CMK (cell line): ENCODE data around the gene STARD10.
"Not testable (repeated sequence)": the region's sequence is repeated elsewhere in the genome, so short reads cannot be mapped to it uniquely, and the experiment has no call there.

Source experiments
- DNase-seq: peaks from one replicate; pipeline ENCODE4 v3.0.0-alpha.2; 2010; ENCODE audit warnings: low read depth

Gene STARD10, protein sequence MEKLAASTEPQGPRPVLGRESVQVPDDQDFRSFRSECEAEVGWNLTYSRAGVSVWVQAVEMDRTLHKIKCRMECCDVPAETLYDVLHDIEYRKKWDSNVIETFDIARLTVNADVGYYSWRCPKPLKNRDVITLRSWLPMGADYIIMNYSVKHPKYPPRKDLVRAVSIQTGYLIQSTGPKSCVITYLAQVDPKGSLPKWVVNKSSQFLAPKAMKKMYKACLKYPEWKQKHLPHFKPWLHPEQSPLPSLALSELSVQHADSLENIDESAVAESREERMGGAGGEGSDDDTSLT

DNA sequence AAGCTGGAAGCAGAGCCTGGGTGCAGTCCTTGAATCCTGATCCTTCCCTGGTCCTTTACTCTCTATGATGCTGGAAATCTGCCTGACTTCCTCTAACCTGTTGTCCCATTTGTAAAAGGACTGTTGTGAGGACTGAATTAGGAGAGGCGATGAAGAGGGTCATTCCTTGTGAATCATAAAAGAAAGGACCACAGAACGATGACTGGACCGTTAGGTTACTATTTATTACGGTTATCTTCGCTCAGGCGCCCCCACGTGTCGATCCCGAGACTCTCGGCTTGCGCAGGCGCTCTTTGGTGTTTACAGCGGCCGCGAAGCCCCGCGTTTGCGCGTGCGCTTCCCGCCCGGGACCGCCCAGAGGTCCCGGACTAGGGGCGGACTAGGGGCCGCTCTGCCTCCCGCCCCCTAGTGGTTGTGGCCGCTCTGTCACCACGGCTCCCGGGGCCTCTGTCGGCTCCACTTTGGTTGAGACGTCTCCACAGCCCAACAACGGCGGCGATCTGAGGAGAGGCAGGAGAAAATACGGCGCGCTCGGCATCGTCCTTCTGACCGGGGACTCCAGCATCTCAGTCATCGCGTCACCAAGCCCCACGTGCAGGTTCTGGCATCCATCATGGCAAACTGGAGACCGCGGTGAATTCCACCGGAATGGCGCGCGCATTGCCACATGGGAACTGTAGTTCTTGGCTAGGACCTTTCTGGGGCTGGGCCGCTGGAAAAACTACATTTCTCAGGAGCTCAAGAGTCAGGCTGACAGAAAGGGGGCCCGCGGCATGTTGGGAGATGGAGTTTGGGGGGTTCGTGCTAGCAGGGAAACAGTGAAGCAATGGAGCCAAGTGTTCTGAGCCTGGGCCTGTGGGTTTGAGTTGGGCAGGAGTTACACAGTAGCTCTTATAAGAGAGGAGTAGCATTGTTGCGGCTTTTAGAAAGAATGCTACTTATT lies at the start of gene STARD10:
Gene STARD10 (minus strand): TSS at position 623 of the 943 bp plus-strand sequence. CDS start 12,866 bp downstream, outside the sequence.
- peak; percentile 93 for DNase-seq

DNA sequence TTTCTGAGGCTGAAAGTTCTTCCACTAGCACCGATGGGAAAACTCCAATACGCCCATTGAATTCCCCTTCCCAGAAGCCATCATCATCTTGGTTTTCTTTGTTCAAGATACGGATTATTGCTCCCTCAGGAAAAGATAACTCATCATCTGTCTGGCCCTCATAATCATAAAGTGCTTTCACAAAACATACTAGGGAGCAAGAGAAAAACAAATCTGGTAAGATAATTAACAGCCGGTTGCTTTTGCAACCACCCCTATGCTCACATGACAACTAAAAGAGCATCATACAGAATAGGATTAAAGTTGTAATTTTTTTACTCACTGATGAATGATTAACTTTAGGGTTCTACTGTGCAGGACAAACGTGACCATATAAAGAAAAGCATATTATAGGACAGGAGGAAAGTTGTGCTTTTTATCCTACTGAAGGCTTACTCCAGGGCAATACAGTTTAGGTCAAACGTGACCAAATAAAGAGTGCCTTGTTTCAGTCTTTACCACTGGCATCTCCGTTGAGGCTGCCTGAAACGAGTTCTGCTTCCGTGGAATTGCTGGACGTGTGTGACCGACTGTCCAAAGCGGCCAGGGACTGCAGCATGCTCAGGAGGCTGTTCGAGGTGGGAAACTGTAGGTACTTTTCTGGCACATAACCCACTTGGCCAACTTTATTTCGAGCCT lies 48.9 kb upstream of the STARD10 start:
- no peak for DNase-seq

DNA sequence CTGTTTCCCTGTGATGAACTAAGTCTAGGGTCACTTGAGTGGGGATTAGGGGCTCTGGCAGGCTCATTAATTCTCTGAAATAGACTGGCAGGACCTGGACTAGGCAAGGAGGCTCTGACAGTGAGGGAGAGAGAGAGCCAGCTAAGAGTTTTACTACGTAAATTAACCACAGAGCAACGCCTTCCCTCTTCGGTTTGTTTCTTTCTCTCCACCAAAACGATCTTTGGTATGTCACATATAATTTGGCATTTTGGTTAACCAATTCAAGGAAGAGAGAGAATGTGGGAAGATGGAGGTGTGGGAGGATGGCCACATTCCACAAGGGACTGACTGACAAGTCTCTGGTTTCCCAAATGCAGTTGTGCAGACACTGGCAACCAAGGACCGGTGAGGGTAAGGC lies 48.3 kb upstream of the STARD10 start:
- DNase-seq: no peak

DNA sequence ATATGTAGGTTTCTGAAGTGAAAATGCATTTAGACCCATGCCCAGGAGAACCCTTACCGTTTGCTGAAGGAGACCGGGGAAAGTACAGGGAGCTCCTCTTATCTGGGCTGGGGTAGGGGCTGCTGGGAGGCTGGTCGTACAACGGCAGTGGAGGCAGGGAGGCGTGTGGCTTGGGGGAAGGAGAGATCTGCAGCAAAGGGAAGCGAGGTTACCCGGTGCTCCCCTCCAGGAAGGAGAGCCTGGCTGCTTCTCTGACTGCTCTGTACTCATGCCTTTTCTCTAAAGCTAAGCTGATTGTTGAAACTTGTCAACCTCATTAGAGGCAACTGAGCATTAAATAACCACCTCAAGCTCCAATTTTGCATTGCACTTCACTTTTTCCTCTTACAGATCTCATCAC lies 47.5 kb upstream of the STARD10 start:
- no peak for DNase-seq

DNA sequence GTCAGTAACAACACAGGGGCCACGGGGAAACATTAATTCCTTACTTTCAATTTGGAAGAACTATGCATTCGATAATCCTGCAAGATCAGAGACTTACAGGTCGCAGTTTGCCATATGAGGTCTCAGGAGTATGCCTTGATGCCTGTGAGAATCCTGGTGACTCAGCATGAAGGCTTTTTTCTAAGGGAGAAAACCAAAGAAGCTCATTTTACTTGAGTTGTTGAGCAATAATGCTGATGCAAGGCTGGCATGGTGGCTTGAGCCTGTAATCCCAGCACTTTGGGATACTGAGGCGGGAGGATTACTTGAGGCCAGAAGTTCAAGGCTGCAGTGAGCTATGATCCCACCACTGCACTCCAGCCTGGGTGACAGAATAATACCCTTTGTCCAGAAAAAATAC lies 46.9 kb upstream of the STARD10 start:
- no peak for DNase-seq

DNA sequence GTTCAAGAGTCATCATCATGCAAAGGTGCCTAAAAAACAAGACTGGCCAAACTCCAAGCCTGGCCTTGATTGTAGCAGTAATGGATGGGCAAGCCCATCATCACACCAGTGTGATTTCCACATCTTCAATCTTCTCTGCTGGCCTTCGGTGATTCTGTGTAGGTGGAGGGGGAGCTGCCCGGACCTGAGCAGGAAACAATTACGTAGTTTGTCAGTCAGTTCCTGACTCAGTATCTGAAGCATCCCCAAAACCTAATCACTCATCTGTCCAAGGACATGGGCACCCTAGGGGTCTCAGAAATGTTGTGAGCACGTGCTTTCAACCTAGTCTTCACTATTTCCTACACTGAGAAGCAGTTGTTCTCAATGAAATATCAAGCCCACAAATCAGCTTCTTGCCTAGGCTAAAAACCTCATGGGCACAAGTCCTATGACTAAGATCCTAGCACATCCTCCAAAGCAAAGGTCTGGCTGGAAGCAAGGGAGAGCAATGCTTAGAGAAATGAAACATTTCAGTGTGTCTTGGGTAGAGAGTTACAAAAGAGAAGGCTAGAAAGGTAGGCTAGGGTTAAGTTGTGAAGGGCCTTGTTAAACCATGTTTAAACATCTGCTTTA lies 45.0 kb upstream of the STARD10 start:
- no peak for DNase-seq

DNA sequence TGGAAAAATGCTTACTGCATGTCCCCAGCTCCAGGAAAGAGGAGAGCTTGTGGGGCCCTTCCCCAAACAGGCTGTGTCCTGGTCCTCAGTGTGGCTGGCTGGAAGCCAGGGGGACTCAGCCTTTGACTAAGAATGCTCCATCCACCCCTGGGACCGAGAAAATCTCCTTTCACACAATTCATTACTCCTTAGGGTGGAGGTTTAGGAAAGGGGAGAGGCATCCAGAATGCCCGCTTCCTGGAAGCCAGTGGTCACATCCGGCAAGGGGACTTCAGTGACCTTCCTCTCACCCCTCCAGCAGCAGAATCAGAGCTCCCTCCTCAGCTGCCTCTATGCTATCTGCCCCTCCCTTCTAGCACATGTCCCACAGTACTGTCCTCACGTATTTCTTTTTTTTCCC lies 42.3 kb upstream of the STARD10 start:
- no peak for DNase-seq

DNA sequence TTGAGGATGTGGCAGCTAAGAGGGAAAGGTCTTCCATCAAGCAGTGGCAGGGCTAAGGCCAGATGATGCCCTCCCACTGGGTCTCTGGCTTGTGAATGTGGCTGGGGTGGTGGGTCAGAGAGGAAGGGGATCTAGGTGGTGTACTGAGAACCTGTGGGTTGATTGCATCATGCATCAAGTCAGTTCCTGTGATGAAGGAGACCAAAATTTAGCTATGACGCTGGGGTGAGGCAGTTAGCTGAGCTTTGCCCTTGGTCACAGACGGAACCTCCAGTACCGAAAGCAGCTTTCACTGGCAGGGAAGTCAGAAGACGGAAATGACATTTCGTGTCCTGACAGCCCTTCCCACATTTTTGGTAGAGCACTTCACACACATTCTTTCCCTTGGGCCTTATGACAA lies 41.1 kb upstream of the STARD10 start:
- DNase-seq: no peak

DNA sequence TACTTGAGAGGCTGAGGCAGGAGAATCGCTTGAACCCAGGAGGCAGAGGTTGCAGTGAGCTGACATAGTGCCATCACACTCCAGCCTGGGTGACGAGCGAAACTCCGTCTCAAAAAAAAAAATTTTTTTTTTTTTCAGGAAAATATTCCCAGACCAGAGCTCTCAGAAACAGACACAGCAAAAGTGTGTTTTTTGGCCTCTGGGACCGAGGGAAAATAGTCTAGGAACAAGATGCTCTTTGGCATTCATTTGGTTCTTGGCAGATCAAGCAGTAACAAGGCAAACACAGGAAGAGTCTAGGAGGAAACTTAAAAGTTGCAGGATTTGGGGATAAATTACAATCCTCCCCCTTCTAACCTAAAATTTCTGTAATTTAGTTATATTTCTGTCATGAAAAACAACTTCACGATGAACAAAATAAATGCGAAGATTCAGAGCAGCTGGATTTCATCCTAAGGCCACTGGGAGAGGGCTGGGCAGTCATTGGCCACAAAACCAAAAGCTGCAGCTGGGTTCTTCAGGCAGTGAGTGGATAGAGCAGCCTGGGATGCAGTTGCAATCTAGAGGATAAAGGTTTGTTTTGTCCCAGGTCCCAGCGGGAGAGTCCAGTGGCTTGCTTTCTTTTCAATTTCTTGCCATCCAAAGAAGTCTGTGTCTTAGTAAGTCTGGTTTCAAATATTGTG lies 40.1 kb upstream of the STARD10 start:
- no peak for DNase-seq

DNA sequence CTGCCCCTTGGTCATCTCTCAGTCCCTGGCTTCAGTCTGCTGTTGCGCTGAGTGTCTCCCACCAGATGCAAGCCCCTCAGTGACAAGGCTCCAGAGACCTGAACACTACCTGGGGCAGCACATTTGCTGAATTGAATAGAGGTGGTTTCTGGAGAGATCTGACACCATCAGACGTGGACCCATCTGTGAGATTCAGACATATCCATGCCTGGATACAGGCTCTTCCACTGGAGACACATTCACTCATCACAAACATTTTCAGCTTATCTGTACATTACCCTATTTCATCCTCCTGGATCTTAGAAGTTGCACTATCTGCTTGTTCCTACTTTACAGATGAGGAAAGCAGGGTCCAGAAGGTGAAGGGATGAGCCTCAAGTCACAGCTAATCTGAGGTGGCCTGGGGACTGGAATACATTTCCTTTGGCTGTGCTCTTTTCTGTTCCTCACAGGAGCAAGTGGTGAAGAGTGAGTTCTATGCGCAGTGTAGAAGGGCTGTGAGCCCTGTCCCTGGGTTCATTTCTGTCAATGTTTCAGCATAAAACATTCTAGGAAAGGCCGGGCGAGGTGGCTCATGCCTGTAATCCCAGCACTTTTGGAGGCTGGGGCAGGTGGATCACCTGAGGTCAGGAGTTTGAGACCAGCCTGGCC lies 39.4 kb upstream of the STARD10 start:
- no peak for DNase-seq

DNA sequence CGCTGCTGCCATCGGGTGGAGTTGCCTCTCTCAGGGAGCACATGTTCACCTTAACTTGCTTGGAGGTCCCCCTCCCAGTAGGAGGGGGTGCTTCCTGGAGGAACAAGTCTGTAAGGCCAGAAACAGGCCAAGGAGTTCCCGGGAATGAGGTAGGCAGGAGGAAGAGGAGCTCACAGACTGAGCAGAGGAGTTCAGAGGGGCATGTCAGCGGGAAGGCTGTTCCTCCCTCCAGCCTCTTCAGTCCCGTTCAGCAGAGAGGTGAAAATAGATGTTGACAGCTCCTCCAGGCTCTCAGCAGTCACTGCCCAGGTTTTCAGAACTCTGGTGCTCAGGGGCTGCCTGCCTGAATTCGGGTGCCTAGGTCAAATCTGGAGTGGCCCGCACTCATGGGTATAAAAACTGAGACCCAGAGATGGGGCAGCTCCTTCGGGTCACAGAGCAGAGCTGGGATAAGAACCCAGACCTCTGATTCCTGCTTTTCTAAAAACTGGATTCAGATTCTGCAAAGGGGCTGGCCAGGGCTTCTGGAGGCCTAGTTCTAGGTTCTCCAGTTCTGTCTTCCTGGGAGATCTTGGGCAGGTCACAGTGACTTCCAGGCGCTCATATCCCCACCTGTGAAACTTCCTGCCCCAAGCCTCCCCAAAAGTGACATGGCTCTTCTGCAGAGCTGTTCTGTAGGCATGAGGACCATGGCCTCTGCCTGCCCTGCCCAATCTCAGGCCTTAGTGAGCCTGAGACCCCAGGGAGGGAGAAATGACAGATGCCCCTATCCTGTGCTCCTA lies 38.6 kb upstream of the STARD10 start:
- no peak for DNase-seq

DNA sequence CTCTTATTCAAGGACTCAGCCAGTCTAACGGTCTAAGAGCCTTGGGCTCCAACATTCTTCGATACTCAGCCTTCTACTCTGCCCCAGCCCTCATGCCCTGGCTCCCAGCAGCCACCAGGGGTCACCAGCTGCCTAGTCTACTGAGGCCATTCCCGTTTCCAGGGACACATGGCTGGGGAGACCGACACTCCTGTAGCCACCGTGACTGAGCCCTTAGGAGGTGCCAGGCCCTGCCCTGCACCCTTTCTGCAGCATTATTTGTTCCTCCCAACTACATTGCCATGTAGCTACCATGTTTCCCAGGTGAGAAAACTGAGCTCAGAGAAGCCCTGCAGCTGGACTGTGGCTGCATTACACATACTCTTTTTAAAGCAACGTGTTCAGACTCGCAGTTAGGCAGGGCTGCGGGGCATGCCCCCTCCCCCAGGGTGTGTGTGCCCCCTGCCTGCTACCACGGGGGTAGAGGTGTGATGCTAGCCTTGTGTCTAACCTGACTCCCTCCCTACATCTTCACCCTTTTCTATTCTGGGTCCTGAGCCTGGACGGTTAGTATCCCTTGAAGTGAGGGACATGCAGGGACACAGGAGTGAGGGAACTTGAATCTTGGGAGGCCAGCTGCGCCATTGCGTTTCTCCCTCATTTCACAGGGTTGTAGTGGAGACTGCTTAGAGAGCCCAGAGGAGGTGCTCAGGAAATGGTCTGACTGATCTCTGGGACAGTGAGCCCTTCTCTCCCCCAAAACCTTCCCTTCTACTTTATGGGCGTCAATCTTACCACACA lies 37.9 kb upstream of the STARD10 start:
- peak; percentile 66 for DNase-seq

DNA sequence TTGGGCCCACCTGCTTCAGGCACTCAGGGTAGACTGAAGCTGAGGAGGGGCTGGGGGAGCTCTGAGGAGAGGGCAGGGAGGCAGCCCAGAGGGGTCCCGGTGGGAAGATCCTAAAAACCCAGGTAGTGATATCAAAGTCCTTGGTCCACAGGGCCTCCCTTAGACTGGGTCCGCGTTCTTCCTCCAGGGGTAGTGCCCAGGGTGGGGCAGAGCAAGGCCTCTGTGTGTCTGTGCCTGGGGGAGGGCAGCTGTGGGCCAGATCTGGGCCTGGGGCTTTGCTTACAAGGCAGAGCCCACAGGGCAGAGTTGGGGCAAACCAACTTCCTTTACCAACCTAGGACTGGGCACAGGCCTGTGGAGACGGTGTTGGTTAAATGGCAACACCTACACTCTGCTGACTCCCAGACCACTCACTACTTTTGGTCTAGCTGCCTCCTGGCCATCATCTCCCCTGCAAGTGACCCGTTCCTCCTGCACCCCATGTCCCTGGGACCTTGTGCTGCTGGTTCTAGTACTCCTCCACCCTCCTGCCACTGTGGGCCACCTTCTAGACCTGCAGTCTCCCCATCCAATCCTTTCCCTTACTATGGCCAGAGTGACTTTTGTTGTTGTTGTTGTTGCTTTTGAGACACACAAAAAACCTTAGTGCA lies 36.2 kb upstream of the STARD10 start:
- DNase-seq: no peak

DNA sequence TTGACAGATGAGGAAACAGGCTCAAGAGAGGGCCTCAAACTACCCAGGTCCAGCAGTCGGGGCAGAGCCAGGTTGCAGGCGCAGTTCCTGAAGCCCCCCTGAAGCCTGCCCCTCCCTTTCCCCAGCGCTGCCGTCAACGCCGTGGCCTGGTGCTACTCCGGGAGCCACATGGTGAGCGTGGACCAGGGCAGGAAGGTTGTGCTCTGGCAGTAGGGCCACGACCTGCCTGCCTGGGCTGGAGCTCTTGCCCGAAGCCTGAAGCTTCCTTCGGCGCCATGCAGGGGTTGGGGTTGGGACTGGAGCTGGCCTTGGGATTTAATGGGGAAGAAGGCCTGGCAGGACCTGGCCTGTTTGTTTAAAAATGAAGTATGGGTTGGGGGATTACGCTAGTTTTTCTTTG lies 35.3 kb upstream of the STARD10 start:
- DNase-seq: no peak

DNA sequence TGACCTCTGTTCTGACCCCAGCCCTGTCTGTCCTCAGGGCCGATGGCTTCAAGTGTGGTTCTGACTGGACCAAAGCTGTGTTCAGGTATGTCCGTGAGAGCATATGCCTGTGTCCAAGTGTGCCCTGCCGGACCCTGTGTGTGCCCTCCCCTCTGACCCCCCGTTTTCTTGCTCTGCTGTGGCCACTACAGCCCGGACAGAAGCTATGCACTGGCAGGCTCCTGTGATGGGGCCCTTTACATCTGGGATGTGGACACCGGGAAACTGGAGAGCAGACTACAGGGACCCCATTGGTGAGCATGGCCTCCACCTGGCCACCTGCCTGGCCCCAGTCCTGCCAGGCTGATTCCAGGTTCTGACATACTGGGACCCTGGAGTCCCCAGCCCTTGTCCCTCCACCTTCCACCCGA lies 34.9 kb upstream of the STARD10 start:
- DNase-seq: no peak

DNA sequence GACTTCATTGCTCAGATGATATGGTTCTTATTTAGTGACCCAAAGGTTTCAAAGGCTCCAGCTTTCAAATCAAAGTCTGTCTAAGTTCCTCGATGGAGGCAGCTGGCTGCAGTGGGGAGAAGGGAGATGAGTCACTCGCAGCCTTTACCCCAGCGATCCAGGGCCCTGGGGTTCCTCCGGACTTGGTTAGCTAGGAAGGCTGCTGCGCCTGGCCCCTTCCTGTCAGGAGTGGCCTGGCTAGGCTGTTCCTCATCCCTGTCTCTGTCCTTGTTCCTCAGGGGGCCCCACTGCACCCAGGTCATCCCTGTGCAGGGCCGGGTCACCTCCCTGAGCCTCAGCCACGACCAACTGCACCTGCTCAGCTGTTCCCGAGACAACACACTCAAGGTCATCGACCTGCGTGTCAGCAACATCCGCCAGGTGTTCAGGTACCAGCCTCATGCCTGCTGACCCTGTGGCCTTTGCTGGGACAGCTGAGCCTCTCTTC lies 34.3 kb upstream of the STARD10 start:
- DNase-seq: no peak

DNA sequence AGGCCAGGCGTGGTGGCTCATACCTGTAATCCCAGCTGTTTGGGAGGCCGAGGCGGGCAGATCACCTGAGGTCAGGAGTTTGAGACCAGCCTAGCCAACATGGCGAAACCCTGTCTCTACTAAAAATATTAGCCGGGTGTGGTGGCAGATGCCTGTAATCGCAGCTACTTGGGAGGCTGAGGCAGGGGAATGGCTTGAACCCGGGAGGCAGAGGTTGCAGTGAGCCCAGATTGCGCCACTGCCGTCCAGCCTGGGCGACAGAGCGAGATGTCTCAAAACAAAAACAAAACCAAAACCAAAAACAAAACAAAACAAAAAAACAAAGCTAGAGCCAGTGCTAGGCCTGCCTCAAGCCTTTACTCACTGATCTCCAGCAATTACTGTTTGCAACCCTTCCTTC lies 33.8 kb upstream of the STARD10 start:
- not testable (repeated sequence) for DNase-seq

DNA sequence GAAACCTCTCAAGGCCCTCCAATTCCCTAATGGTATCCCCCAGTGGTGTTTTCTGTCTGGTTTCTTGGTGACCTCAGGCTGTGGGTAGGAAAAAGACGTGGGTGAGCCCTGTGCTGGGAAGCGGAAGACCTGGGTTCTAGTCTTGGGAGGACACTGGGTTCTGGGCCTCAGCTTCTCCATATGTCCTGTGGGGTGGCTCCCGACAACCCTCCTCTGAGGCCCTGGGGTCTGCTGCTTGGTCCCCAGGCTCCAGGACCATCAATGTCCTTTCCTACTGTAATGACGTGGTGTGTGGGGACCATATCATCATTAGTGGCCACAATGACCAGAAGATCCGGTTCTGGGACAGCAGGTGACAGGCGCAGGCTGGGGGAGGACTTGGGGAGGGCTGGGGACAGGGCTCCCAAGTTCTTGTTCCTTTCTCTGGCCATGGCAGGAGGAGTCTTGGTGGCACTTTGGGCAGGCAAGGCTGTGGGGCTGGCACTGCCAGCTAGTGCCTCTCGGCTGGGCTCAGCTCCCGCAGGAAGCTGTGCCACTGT lies 33.2 kb upstream of the STARD10 start:
- DNase-seq: no peak
